ENCODE measurements around the gene AMPD2. TPM values are rescaled to one million over a fixed set of nuclear protein-coding genes. Genes with fewer than 3 reads are reported as not detected.

AMPD2 gene
- 86.0 and 106 TPM in 2 replicates for total RNA-seq (2014; rRNA removed; shearing (Covaris generic))

DNA sequence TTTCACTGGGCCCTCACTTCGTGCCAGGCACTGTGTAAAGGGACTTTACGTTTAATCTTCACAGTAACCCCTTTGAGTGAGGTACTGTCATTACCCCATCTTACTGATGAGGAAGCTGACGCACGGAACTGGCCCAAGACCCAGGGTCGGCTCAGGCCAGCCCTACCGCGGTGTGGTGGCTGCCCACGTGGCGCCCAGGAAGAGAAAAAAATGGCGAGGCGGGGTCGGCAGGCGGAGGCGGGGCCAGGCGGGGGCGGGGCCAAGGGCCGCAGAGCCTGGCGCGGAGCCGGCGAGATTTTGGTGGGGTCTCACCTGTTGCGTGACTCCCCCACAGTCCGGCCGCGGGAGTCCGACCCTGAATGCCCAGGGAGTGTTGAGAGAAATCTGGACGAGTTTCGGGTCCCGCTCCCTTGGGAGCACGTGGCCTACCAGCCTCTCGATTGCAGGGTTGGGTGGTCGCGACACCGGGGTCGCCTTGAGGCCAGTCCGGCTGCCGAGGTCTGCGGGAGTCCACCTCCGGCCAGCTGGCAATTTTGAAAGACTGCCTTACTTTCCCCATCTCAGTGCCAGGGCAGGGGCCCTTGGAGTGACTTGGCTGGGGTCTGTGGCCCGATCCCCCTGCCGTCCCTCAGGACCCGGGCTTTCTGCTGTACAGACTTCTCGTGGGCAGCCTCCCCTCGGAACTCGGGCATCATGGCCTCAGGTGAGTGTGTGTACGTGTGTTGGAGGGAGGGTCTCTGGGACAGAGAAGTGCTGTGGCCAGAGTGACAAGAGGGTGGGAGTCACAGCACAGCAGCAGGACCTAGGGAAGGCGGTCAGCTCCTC lies at the start of gene AMPD2, which contains the start of gene GNAT2:
Gene AMPD2 (plus strand): TSS at position 262 of the 825 bp plus-strand sequence. CDS start 1,339 bp downstream, outside the sequence.
Gene GNAT2 (minus strand): TSS at position 41 of the 825 bp plus-strand sequence. CDS start 6,746 bp downstream, outside the sequence.
- peak; percentile 86 for DNase-seq (ENCODE audit: low read depth)

DNA sequence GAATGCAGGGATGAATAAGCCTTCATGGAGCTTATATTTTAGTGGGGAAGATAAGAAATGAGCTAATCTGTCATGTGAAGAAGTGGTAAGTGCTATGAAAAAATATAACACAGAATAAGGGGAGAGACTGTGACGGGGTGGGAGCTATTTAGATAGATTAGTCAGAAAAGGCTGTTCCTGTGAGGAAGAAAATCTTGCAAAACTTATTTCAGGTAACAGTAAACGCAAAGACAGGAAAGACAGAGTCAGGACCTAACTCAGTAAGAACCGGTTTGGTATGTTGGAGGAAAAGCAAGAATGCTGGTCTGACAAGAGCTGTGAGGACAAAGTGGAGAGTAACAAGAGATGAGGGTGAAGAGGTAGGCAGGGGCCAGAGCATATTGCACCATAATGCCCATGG lies 49.2 kb upstream of the AMPD2 start:
- DNase-seq (ENCODE audit: low read depth) = no peak

DNA sequence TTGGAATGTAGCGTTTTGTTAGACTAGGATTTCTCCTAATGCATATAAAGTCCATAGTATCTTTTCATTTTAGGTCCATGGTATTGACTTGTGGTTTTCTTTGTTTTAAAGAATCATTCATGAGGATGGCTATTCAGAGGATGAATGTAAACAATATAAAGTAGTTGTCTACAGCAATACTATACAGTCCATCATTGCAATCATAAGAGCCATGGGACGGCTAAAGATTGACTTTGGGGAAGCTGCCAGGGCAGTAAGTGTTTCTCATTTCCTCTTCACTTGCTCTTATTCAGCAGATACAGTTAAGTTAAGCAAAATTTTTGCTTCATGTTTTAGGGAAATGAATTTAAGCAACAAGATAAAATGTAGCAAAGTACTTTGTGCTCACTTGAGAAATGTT lies 45.9 kb upstream of the AMPD2 start:
- no peak for DNase-seq (ENCODE audit: low read depth)

DNA sequence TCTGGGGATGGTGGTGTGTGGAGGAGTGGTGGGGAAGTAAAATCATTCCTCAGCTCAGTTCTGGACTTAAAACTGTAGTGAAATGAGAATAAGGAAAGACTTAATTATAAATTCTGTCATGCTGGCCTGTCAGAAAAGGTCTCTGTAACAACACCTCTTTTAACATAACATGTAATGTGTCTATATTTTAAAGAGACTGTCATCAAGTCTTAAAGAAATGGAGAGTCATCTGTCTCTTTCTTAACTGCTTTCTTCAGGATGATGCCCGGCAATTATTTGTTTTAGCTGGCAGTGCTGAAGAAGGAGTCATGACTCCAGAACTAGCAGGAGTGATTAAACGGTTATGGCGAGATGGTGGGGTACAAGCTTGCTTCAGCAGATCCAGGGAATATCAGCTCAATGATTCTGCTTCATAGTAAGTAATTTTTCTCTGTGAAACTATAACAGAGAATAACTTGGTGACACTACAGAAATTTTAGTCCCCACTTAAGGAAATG lies 40.6 kb upstream of the AMPD2 start:
- no peak for DNase-seq (ENCODE audit: low read depth)

DNA sequence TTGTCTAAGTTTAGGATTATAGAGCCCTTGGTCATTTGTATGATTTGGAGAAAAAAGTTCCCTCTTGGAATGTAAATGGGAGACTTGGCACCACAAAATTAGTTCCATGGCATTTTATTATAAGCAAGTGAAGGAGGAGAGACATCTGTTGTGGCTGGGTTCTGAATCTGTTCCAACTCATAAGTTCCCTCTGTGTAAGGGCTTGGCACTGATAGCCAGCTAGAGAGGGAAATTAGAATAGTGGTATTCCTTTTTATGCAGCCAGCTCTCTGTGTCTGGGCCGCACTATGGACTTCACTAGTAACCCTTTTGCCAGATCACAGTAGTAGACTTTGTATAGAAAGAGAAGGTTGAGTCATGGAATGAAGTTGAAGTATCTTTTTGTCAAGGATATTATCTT lies 40.1 kb upstream of the AMPD2 start:
- no peak for DNase-seq (ENCODE audit: low read depth)

DNA sequence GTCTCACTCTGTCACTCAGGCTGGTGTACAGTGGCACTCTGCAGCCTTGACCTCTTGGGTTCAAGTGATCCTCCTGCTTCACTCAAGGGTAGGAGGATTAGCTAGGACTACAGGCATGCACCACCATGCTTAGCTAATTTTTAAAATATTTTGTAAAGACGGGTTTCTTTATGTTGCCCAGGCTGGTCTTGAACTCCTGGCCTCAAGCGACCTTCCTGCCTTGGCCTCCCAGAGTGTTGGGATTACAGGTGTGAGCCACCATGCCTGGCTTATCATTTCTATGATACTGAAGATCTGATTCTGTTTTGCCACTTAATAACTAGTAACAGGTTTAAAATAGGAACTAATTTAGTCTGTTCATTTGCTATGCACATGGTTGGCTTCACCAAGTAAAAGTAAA lies 37.6 kb upstream of the AMPD2 start:
- no peak for DNase-seq (ENCODE audit: low read depth)

DNA sequence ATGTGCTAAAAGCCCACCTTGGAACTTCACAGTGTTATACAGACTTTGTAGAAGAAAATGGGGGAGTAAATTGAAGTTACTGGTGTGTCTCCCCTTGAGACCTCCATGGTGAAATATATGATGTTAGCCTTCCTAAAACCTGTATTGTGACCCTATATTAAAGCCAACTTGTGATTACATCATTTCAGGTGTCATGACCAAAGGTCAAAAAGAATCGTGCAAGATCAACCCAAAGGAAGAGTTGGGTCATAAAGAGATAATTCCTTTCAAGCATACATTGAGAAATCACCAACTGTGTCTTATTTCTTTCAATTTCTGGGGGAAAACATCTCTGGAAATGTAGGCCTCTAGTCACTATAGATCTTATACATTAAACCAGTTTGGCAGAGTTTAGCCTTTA lies 34.9 kb upstream of the AMPD2 start:
- DNase-seq (ENCODE audit: low read depth) = no peak

DNA sequence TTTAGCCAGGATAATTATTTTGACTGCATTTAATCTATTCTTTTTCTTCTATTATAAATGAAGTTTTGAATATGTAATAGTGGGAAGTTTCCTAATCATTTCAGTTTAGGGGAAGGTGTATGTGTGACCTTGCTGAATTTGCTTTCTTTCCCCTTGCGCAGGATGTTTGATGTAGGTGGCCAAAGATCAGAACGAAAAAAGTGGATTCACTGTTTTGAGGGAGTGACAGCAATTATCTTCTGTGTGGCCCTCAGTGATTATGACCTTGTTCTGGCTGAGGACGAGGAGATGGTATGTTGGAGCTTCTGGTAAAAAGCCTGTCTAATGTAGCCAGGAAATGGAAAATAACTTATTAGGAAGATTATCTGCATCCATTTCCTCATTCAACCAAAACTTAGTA lies 33.6 kb upstream of the AMPD2 start:
- DNase-seq (ENCODE audit: low read depth) = no peak

DNA sequence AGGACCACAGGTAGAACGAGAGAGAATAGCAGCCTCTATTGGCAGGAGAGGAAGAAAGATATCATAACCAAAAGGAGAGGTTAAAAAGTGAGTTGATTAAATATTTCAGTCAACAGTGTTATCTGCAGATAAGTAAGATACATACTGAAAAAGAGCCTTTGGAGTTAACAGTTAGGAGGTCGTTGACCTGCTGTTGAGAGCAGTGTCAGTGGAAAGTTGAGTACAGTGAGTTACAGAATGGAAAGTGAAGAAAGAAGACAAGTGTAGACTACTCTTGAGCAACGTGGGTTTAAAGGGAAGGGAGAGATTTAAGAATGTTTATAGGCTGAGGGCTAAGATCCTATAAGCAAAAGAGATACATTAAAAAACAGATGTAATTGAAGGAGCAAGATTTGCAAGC lies 30.5 kb upstream of the AMPD2 start:
- DNase-seq (ENCODE audit: low read depth) = no peak

DNA sequence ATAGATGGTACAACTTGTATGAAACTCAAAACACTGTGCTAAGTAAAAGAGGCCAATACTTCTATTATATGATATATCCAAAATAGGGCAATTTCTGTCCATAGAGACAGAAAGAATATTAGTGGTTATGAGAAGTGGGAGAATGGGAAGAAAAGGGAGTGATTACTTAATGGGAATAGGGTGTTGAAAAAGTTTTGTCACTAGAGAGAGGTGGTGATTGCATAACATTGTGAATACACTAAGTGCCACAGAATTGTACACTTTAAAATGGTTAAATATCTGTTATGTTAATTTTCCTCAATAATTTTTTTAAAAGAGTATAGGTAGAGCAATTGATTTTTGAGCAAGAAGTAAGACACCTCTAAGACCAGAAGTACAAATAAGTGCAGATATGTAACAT lies 30.0 kb upstream of the AMPD2 start:
- DNase-seq (ENCODE audit: low read depth) = no peak

DNA sequence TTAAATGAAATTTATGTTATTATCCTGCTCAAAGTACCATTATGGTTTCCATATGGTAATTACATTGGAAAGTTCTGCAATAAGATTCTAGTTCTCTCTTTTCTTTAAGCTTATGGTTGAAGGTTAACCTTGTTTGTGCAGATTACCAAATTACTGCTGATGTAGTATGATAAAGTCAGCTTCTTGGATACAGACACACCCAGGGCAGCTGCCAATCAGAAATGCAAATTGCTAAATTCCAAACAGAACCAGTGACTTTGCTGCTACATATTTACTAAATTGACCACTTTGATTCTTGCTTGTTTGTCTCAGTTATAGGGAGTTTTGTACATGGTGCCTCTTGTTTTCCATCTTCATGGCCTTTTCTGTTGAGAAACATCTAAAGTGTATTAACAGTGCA lies 26.7 kb upstream of the AMPD2 start:
- no peak for DNase-seq (ENCODE audit: low read depth)

DNA sequence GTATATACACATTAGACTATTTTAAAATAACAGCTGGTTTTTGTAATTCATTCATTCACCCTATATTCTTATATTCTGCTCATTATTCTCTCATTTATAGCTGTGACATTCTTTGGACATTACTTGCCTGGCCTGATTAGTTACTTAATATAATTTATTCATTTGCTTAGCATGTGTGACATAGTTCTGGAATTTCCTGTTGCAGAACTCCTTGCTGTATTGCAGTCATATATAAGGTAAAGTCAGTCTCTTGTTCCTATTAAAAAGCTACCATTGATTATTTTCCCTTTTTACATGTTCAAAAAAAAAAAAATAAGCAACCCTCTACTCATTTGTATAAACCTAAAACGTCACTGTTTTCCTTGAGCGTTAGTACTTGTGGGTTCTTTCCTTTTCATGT lies 24.1 kb upstream of the AMPD2 start:
- no peak for DNase-seq (ENCODE audit: low read depth)

DNA sequence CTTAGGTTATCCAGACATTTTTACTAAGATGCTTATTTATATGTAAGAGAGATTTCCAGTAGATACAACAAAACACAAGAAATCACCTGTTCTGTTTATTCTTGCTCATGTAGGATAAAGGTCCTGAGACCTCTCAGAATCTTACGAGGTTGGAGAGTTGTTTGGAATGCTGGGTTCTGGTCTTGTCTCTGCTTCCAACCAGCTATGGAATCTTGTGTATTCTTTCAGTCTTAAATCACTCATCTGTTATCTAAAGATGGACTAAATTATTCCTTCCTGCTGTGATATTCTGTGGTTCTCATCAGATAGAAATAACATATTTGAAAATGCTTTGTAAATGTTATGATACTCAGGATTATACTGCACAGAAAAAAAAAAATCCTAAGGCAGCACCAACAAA lies 21.5 kb upstream of the AMPD2 start:
- no peak for DNase-seq (ENCODE audit: low read depth)

DNA sequence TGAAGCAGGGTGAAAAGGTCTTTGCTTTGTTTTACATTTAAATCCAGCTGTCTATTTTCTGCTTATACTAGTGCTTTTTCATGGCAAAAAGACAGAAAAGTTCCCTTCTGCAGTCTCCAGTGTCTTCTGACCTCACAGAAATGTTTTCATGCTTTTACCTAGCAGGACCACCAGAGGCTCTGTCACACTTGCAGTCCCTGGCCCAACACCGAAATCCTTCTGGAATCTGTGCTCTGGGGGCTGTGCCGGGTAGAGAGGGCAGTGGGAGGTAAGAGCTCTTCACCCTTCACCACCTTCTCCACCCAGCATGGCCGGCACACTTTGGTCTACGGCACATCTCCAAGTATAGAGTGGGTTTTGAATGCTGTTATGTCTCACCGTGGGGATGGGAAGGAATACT lies 21.0 kb upstream of the AMPD2 start:
- no peak for DNase-seq (ENCODE audit: low read depth)

DNA sequence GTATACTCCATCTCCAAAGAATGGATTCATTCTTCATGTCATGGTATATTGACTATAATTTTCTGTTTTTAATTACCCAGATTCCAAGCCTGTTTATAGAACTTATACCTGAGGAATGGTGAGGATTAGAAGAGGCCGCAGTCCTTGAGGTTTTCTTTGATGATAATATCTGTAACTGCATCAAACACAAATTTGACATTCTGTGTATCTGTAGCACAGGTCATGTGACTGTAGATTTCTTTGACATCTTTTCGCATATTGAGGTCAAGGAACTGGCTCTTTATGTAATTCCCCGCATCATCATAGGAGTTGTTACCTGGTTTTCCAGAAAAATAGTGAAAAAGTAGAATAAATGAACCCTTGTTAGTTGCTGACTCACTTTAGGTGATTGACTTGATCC lies 16.4 kb upstream of the AMPD2 start:
- DNase-seq (ENCODE audit: low read depth) = no peak

DNA sequence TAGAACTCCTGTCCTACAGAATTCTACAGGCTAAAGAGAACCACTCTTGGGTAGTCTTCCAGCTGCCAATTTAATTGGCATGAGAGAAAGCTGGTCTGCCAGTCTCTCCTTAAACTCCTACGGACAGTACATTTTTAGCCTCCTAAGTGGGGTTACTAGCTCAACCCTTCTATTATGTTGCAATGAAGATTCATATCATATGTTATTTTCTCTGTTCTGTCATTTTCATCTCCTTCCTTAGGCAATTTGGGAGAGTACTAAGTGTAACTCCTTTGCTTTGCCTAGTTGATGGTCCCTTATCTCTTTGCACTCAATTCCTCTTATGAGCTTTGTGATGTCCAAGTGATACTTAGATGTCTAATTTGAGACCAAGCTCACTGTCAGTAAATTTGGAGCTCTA lies 14.3 kb upstream of the AMPD2 start:
- DNase-seq (ENCODE audit: low read depth) = no peak

DNA sequence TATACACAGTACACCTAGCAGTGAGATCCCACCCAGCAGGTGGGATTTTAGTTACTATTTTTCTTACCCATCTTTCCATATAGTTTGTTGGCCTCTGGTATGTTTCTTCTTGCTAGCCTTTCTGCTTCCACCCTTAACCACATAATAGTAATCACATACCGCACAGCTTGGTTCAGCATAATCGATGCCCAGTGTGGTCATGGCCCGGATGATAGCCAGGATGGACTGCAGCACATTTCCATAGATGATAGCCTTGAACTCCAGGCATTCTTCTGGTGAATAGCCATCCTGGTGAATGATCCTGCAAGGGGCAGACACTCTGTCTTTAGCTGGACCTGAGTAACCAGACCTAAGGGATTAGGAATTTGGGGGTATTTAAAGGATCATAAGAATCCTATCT lies 9.8 kb upstream of the AMPD2 start:
- DNase-seq (ENCODE audit: low read depth) = peak; percentile 9

DNA sequence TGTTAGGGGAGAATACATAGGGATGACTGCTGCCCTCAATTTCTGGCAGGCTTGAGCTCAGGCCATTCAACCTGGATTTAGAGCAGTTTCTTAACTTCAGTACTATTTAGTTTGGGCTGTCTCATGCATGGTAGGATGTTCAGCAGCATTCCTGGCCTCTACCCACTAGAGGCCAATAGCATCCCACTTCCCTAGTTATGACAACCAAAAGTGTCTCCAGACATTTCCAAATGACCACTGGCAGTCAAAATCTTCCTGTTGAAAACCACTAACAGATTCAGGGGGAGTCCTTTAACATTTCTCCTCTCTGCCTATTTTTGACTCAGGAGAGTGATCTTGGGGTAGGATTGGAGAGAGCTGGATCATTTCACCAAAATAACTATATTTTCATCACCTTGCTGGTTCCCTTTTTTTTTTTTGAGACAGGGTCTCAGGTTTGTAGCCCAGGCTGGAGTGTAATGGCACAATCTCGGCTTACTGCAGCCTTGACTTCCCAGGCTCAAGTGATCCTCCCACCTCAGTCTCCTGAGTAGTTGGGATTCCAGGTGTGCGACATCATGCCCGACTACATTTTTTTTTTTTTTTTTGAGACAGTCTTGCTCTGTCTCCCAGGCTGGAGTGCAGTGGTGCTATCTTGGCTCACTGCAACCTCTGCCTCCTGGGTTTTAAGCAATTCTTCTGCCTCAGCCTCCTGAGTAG lies 8.9 kb upstream of the AMPD2 start:
- DNase-seq (ENCODE audit: low read depth) = peak; percentile 77

DNA sequence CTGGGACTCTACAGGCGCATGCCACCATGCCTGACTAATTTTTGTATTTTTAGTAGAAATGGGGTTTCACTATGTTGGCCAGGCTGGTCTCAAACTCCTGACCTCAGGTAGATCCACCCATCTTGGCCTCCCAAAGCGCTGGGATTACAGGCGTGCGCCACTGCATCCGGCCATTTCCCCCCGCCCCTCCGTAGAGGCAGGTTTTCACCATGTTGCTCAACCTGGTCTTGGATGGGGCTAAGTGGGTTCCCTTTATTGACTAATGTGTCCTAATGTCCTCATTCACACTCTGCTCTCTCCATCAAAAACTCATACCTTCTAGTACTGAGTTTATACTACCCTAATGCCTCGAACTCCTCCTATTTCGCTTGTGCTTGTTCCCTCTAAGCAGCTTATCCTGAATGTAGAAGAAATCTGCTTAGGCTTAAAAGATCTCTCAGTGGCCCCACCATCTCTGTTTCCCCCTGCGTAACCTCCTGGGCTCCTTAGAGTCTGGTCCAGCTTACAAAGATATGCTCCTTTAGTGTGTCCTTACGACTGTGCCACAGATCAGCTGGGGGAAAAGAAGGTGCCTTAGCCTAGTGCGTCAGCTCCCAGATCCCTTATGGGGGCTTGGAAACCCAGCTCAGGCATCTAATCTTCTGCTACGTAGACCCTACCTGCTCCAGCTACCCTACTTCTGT lies 8.2 kb upstream of the AMPD2 start:
- DNase-seq (ENCODE audit: low read depth) = no peak

DNA sequence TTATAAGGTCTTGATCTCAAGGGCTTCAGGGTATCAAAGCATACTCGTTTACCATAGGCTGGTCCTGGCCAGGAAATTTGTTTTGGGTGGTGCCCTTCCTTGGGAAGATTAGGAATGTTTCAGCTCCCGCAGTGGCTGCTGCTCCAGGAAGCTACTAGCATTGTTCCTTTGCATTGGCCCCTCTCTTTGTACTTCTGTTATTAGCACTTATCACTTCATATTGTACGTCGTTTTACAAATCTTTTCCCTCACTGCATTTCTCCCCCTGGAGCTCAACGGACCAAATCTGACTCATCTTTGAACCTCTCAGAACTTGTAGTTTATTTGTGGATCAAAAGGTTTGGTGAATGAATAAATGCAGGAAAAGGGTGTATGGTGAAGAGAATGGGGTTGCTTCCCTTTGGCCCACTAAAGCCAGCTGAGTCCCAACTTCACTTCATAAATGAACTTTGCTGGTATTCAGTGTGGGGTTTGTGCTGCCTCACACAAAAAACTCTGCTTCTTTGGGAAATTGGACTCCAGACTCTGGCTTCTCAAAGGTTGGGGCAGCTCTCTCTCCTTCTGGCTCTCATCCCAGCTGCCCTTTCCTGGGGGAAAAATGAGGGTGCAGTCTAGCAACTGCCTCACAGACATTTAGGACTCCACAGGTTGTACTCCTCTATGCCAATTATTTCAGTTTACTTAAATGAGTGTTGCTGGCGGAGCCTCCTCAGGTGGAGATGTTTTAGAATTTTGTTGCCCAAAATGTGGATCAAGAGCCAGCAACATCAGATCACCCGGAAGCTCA lies 6.1 kb upstream of the AMPD2 start:
- peak; percentile 59 for DNase-seq (ENCODE audit: low read depth)

DNA sequence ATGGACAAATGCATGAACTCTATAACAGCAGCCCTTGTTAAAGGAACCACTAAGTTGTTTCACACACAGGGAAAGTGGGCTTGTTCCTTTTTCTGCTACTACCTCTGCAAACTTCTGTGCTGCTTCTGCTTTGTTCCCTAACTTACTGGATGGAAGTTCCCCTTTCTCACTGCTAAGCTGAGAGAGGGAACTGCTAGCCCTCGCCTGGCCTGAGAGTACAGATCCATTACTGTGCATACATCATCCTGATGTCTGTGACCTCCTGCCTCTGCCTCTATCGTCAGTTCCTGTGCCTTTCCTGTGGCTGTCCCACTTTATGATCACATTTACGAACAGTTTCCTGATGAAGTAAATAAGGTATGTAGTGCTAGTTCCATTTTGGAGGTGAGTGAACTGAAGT lies 3.8 kb upstream of the AMPD2 start:
- DNase-seq (ENCODE audit: low read depth) = no peak

DNA sequence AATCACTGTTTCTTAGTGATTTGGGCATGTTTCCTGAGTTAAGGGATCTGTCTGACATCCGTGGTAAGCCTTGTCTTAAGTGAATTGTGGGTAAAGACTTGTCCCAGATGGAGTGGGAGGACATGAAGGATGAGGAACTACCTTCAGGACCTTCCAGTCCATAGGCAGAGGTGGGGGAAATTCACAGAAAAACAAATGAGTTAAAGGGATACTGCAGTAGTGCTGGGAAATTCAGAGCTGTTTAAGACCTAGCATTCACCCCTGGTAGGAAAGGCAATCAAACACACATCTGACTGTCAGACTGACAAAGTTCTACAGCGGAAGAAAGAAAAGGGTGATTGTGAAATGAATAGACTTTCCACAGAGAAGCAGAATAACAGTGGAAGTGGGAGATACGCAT lies 3.2 kb upstream of the AMPD2 start:
- no peak for DNase-seq (ENCODE audit: low read depth)

Measured in M059J (cell line).